HG02798 (cell line): Measurements from ENCODE around the gene FOXD4L6.
"Not testable (repeated sequence)": the region's sequence is repeated elsewhere in the genome, so short reads cannot be mapped to it uniquely, and the experiment has no call there.

Experiments used
- ATAC-seq: cut with Tn5 transposase; IDR thresholded peaks from one replicate; pipeline ENCODE4 v1.9.1; 2021; ENCODE audit warnings: mild to moderate bottlenecking; ENCODE audit not compliant: unreplicated experiment, poor library complexity

Gene FOXD4L6

GRCh38 chr9:41128581-41128980 lies at the start of gene FOXD4L6:
Gene FOXD4L6 (minus strand): TSS chr9:41128681. CDS start chr9:41128383, 298 bp downstream.
- ATAC-seq = not testable (repeated sequence)

DNA sequence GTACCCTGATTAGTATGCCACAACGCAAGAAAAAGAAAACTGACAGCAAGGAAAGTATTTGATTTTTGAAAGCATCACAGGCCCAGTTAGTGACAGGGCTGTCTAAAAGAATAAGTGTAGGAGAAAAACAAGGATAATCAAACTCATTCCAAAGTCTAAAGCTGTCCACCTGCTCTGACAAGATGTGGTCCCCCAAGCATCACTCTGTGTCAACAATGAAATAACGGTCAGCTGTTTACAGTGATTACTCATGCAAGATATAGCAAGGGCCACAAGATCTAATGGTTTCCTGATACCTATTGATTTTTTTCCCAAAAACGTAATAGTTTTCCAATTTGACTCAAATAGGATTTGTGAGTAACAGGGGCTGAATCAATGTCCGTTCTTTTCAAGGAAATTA lies 46.5 kb upstream of the FOXD4L6 start:
- not testable (repeated sequence) for ATAC-seq

DNA sequence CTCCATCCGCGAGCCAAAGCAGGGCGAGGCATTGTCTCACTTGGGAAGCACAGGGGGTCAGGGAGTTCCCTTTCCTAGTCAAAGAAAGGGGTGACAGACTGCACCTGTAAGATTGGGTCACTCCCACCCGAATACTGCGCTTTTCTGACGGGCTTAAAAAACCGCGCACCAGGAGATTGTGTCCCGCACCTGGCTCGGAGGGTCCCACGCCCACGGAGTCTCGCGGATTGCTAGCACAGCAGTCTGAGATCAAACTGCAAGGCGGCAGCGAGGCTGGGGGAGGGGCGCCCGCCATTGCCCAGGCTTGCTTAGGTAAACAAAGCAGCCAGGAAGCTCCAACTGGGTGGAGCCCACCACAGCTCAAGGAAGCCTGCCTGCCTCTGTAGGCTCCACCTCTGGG lies 21.6 kb upstream of the FOXD4L6 start:
- not testable (repeated sequence) for ATAC-seq

DNA sequence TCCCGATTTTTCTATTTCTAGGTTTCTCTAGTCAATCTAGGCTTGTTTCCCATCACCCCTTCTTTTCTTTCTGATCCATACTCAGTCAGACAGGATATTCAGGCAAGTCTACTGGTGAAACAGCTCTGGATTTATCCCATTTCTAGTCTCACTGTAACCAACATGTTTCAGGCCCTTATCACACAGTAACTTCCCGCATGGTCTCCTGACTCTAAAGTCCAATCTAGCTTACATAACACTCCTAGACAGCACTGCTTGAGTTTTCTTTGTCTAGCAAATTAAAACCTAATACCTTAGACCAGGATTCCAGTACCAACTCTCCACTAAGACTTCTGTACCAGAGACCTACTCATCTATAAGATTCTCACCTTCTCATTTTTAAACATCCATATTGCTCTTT lies 13.4 kb upstream of the FOXD4L6 start:
- not testable (repeated sequence) for ATAC-seq

DNA sequence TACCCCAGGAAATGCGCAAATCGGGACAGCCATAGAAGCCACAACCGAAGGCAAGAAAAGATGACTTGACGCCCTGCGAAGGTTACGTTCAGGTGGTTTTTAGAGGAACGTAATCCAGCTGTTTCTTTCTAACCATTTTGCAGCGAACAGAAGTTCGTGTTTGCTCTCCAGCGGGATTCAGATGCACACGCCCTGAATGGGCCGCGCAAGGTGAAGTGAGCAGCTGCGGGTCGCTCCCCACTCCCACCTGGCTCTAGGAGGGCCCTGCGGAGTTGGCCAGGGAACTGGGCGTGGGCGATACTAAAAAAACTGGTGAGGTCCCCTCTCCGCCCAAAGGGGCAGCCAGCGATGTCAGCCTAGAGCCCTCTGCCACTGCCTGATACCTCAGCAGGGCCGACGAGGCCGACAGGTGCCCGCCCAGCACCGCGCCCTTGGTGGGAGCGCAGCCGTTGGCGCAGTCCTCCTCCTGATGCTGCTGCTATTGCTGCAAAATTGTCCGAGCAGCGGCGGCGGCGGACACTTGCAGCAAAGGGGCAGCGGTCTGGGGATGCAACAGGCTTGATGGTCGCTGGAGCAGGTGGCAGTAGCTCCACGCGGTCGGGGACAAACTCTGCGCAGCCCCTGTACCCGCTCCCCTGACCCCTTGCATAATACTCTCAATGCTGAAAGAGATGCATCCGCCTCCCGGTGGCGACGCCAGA lies 1.6 kb downstream of the FOXD4L6 start:
- ATAC-seq = not testable (repeated sequence)

- ATAC-seq = not testable (repeated sequence)
Observed at GRCh38 chr9:41125936-41126335, 2.5 kb downstream of the FOXD4L6 start.

- not testable (repeated sequence) for ATAC-seq
Observed at GRCh38 chr9:41125109-41125658, 3.3 kb downstream of the FOXD4L6 start.

- ATAC-seq = not testable (repeated sequence)
Observed at GRCh38 chr9:41124250-41125108, 4.0 kb downstream of the FOXD4L6 start.

DNA sequence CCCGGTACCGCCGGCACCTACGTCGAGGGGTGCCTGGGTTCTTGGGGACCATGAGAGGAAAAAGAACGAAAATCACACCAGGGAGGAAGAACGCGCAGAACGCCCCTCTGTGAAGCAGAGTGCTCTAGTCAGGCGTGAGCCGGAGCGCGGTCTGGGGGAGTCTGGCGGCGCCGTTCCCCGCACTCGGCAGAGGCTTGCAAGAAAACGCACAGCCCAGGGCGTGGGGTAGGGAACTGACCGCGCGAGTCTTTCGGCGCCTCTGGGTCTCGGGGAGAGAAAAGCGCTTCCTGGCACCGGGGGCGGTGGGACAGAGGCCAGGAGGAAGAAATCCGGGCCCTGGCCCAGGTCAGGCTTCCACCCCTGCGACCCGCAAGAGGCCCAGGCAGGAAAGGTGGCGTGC lies 4.7 kb downstream of the FOXD4L6 start:
- not testable (repeated sequence) for ATAC-seq

DNA sequence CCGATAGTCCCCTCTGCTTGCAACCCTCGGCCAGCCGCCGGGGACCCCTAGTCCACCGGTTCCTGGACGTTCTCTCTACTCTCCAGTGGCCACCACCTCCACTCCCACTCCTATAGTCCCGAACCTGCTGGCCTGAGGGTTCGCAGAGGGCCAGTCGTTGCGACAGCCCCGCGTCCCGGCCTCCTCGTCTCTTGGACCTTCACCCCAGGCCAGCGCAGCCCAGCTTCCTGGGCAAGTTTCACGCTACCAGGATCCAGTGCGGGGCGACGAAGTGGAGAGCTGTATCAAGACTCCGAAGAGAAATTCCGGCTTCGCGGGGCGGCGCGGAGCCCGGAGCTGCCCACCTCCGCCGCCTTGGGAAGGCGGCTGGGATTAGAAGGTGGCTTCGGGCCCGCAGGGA lies 5.1 kb downstream of the FOXD4L6 start:
- ATAC-seq = not testable (repeated sequence)

DNA sequence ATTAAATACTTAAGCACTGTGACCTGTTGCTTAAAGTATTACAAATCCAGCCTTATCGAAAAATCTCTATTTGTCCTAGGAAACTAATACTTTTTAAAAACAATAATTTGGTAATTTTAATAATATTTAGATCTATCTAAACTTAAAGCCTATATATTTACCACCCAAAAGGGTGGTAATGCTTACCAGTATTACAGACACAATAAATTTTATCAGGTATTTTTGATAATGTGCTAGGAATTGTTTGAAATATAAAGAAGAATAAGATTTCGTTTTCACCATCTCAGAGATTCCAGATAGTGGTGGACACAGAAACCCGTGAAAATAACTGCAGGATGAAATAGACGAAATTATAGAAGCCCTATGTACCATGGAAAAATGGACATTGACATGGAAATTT lies 7.8 kb downstream of the FOXD4L6 start:
- not testable (repeated sequence) for ATAC-seq

- not testable (repeated sequence) for ATAC-seq
Observed at GRCh38 chr9:41119719-41120118, 8.8 kb downstream of the FOXD4L6 start.

DNA sequence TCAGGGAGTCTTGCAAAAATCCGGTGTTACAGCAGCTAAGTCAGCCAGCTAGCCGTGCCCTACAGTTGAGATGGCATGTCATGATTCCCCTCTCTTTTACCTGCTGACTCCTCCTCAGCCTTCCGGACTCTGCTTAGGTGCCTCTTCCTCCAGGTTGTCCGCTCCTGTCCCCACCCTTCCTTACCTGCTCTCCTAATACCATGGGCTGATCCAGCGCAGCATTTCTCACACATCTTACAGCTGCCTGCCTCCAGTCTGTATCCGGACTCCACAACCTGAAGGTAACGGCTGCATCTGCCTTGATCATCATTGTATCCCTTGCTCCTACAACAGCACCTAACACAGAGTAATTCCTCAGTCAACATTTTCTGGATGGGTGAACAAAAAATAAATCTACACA lies 9.2 kb downstream of the FOXD4L6 start:
- ATAC-seq = not testable (repeated sequence)

GRCh38 chr9:41113348-41113747 lies 15.1 kb downstream of the FOXD4L6 start:
- not testable (repeated sequence) for ATAC-seq

- ATAC-seq = not testable (repeated sequence)
Observed at GRCh38 chr9:41111414-41111813, 17.1 kb downstream of the FOXD4L6 start.

GRCh38 chr9:41110913-41111312 lies 17.6 kb downstream of the FOXD4L6 start:
- ATAC-seq = not testable (repeated sequence)

GRCh38 chr9:41109253-41109652 lies 19.2 kb downstream of the FOXD4L6 start:
- ATAC-seq = not testable (repeated sequence)

DNA sequence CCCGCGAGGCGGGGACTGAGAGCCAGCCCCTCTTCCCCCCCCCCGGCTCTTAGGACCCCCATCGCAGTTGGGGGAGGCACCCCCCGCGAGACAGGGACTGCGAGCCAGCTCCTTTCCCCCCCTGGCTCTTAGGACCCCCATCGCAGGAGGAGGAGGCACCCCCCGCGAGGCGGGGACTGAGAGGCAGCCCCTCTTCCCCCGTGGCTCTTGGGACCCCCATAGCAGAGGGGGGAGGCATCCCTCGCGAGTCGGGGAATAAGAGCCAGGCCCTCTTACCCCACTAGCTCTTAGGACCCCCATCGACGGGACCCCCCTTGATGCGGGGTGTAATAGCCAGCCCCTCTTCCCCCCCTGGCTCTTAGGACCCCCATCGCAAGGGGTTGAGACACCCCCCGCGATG lies 19.7 kb downstream of the FOXD4L6 start:
- not testable (repeated sequence) for ATAC-seq

DNA sequence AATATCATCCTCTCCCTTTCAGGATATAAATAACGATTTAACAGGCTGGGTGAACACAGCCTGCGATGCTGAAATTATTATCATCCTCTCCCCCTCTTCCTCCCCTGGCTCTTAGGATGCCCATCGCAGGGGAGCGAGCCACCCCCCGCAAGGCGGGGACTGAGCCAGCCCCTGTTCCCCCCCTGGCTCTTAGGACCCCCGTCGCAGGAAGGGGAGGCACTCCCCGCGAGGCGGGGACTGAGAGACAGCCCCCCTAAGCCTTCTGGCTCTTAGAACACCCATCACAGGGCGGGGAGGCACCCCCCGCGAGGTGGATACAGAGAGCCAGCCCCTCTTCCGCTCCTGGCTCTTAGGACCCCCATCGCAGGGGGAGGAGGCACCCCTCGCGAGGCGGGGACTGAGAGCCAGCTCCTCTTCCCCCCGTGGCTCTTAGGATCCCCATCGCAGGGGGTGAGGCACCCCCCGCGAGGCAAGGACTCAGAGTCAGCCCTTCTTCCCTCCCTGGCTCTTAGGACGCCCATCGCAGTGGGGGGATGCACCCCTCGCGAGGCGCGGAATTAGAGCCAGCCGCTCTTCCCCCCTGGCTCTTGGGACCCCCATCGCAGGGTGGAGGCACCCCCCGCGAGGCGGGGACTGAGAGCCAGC lies 21.9 kb downstream of the FOXD4L6 start:
- not testable (repeated sequence) for ATAC-seq

DNA sequence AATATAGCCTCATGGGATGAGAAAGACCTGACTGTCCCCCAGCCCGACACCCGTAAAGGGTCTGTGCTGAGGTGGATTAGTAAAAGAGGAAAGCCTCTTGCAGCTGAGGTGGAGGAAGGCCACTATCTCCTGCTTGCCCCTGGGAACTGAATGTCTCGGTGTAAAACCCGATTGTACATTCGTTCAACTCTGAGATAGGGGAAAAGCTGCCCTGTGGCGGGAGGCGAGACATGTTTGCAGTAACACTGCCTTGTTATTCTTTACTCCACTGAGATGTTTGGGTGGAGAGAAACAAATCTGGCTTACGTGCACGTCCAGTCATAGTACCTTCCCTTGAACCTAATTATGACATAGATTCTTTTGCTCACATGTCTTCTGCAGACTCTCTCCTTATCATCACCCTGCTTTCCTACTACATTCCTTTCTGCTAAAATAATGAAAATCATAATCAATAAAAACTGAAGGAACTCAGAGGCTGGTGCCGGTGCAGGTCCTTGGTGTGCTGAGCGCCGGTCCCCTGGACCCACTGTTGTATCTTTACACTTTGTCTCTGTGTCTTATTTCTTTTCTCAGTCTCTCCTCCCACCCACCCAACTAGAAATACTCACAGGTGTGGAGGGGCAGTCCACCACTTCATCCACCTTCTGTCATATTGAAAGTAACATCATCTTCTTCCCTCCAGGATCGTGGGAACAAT lies 22.8 kb downstream of the FOXD4L6 start:
- not testable (repeated sequence) for ATAC-seq
